HepG2 (cell line): Measurements from ENCODE around the gene KIAA0930. TPM values are rescaled to one million over a fixed set of nuclear protein-coding genes. Genes with fewer than 3 reads are reported as not detected.
A peak's percentile ranks its signal among the peaks of the same experiment; 100 is the strongest.

Experiments
- ATAC-seq: fragments of 200-7000 bp; cut with Tn5 transposase; 3 replicates; pipeline ENCODE4 v1.9.1; 2020; ENCODE audit warnings: mild to moderate bottlenecking, moderate library complexity
- BruUV-seq: library from RNA; stranded (reverse); fragments of 400-500 nt; replicated peaks from 2 replicates; lab custom pipeline; 2021; lab: Mats Ljungman, UMichigan
- CTCF ChIA-PET: fragments of 300-600 bp; formaldehyde crosslinking; extraction: SDS; loops from one replicate; lab custom pipeline; 2021; ENCODE audit warnings: low total read pairs, inconsistent platforms, low intra/inter-chr PET ratio; lab: Yijun Ruan, JAX
- POLR2A ChIA-PET: fragments of 350-600 bp; sonication (Branson Sonifier 250); formaldehyde crosslinking; loops from one replicate; lab custom pipeline; 2020; ENCODE audit warnings: antibody characterized with exemption, inconsistent platforms; lab: Yijun Ruan, JAX
- DNase-seq: peaks from one replicate; pipeline ENCODE4 v3.0.0-alpha.2; 2015; ENCODE audit warnings: low spot score
- FAIRE-seq: peaks from 3 replicates; lab custom pipeline; 2011; peaks lifted over from hg19 to GRCh38; lab: Jason Lieb, UNC
- H2AFZ ChIP-seq: one replicate; pipeline ENCODE4 v1.6.1; 2011; ENCODE audit warnings: low read length, inconsistent platforms
- H3K27ac ChIP-seq: fragments of 300-600 bp; 3 replicates; pipeline ENCODE4 v1.8.0; 2011; ENCODE audit warnings: mixed run types, mild to moderate bottlenecking, mixed read lengths, low read length, inconsistent platforms; ENCODE audit not compliant: insufficient read depth; ENCODE audit errors: extremely low read length
- H3K27me3 ChIP-seq, 2 experiments: fragments of 200-600 bp in 1 of 2; 2 replicates in 1 of 2; 3 replicates in 1 of 2; pipeline versions ENCODE4 v1.6.0 to v1.8.0; 2011; ENCODE audit warnings: low read length in 2 of 2, mild to moderate bottlenecking in 2 of 2, moderate library complexity in 2 of 2, inconsistent platforms in 1 of 2; ENCODE audit not compliant: insufficient read depth in 2 of 2, control insufficient read depth in 1 of 2
- H3K36me3 ChIP-seq, 2 experiments: fragments of 200-600 bp in 1 of 2; replicated peaks in 1 of 2; 2 replicates in 1 of 2; 3 replicates in 1 of 2; pipeline versions ENCODE4 v1.5.1 to v1.8.0; 2011; ENCODE audit warnings: low read length in 2 of 2, inconsistent platforms in 1 of 2; ENCODE audit not compliant: insufficient read depth in 2 of 2, control insufficient read depth in 1 of 2
- H3K4me1 ChIP-seq: 2 replicates; pipeline ENCODE4 v1.5.1; 2012; ENCODE audit warnings: low read length, inconsistent platforms; ENCODE audit not compliant: insufficient read depth
- H3K4me2 ChIP-seq: 2 replicates; pipeline ENCODE4 v1.6.0; 2011; ENCODE audit warnings: low read depth, low read length, inconsistent platforms
- H3K4me3 ChIP-seq, 3 experiments: fragments of 200-600 bp in 1 of 3; sonication (generic), shearing (Covaris generic) in 1 of 3; replicated peaks in 1 of 3; 2 replicates each; pipeline ENCODE4 v1.5.1; 2011 to 2016; ENCODE audit warnings: low read length in 3 of 3, inconsistent platforms in 2 of 3, low read depth in 2 of 3, mild to moderate bottlenecking in 2 of 3, control low read depth in 1 of 3, mixed read lengths in 1 of 3; ENCODE audit not compliant: insufficient read depth in 1 of 3
- H3K79me2 ChIP-seq: one replicate; pipeline ENCODE4 v1.6.1; 2011; ENCODE audit warnings: low read length, inconsistent platforms; ENCODE audit not compliant: insufficient read depth
- H3K9ac ChIP-seq: 2 replicates; pipeline ENCODE4 v1.6.0; 2011; ENCODE audit warnings: mild to moderate bottlenecking, low read depth, low read length, inconsistent platforms; ENCODE audit not compliant: insufficient read depth
- H3K9me3 ChIP-seq: 2 replicates; pipeline ENCODE4 v1.5.1; 2012; ENCODE audit warnings: mild to moderate bottlenecking, low read length
- H4K20me1 ChIP-seq: 2 replicates; pipeline ENCODE4 v1.6.0; 2011; ENCODE audit warnings: inconsistent platforms, mild to moderate bottlenecking, low read length, moderate library complexity; ENCODE audit not compliant: insufficient read depth
- CBFB ChIP-seq: sonication (generic); formaldehyde crosslinking; IDR thresholded peaks from 2 replicates; pipeline ENCODE4 v1.4.0; 2020; ENCODE audit warnings: missing genetic modification reagents
- GABPB1 ChIP-seq: IDR thresholded peaks from 2 replicates; pipeline ENCODE4 v1.6.1; 2016; ENCODE audit warnings: mild to moderate bottlenecking, missing genetic modification reagents, moderate library complexity, missing compliant biosample characterization
- GZF1 ChIP-seq: sonication (generic); formaldehyde crosslinking; IDR thresholded peaks from 2 replicates; pipeline ENCODE4 v1.5.1; 2020; ENCODE audit warnings: mild to moderate bottlenecking, missing genetic modification reagents
- KLF16 ChIP-seq, 2 experiments: sonication (generic) in 1 of 2; formaldehyde crosslinking in 1 of 2; IDR thresholded peaks; 2 replicates each; pipeline versions ENCODE4 v1.6.1 to v1.8.0; 2016 to 2023; ENCODE audit warnings: missing genetic modification reagents in 2 of 2, missing compliant biosample characterization in 1 of 2
- MIER3 ChIP-seq: IDR thresholded peaks from 2 replicates; pipeline ENCODE4 v1.6.1; 2016; ENCODE audit warnings: missing compliant biosample characterization, borderline replicate concordance
- MIXL1 ChIP-seq: IDR thresholded peaks from 2 replicates; pipeline ENCODE4 v1.6.1; 2016
- MYC ChIP-seq: sonication (generic); formaldehyde crosslinking; IDR thresholded peaks from 2 replicates; pipeline ENCODE4 v1.9.0; 2021; ENCODE audit warnings: missing genetic modification reagents, borderline replicate concordance
- NFKBIZ ChIP-seq: IDR thresholded peaks from 2 replicates; pipeline ENCODE4 v1.6.1; 2018; ENCODE audit warnings: missing genetic modification reagents, missing compliant biosample characterization
- POLR2A ChIP-seq, 2 experiments: IDR thresholded peaks; 2 replicates each; pipeline ENCODE4 v1.6.1; 2011; ENCODE audit warnings: low read depth in 2 of 2, low read length in 2 of 2, mild to moderate bottlenecking in 1 of 2, moderate library complexity in 1 of 2; ENCODE audit not compliant: insufficient read depth in 1 of 2
- SAP130 ChIP-seq: IDR thresholded peaks from 2 replicates; pipeline ENCODE4 v1.6.1; 2016; ENCODE audit warnings: low read depth
- TBX2 ChIP-seq: sonication (generic); formaldehyde crosslinking; IDR thresholded peaks from 2 replicates; pipeline ENCODE4 v1.5.0; 2020; ENCODE audit warnings: missing genetic modification reagents, mild to moderate bottlenecking, borderline replicate concordance
- ZNF274 ChIP-seq: sonication (generic); formaldehyde crosslinking; IDR thresholded peaks from 2 replicates; pipeline ENCODE4 v1.5.1; 2020; ENCODE audit warnings: mild to moderate bottlenecking, missing genetic modification reagents
- ZNF367 ChIP-seq: sonication (generic); formaldehyde crosslinking; IDR thresholded peaks from 2 replicates; pipeline ENCODE4 v1.4.0; 2020; ENCODE audit warnings: missing genetic modification reagents, borderline replicate concordance
- ZNF772 ChIP-seq: sonication (generic); formaldehyde crosslinking; IDR thresholded peaks from 2 replicates; pipeline ENCODE4 v1.5.0; 2020; ENCODE audit warnings: mild to moderate bottlenecking, missing genetic modification reagents
- WGBS: methylation state at CpG from one replicate; pipeline ENCODE4 v1.1.6; 2017; ENCODE audit warnings: low lambda C conversion rate; 5-methylcytosine and 5-hydroxymethylcytosine counted together
- in situ Hi-C: cut with HindIII; loops from 2 replicates; pipeline ENCODE4 v1.10.0; 2017; ENCODE audit warnings: low pct_unique_long_range_greater_than_20kb; ENCODE audit not compliant: extremely low pct_ligation_motif_present
- intact Hi-C: fragments of 100-400 bp; cut with micrococcal nuclease; formaldehyde crosslinking; loops from one replicate; pipeline ENCODE4 v1.10.0; 2022; ENCODE audit not compliant: unreplicated experiment
- polyA plus RNA-seq, 8 experiments: library from polyadenylated mRNA; depleted of rRNA in 3 of 8; stranded (reverse) in 7 of 8; unstranded in 1 of 8; fragments of >200 nt; fragmentation: Illumina TruSeq in 4 of 8; extraction: Trizol in 4 of 8; gene quantifications; 2 replicates each; pipeline versions ENCODE4 v1.2.1 to v1.2.3, GENCODE V29; 2011 to 2016; ENCODE audit warnings: low read depth in 4 of 8, missing spikeins in 1 of 8, mixed read lengths in 1 of 8; ENCODE audit not compliant: insufficient read depth in 1 of 8
- total RNA-seq, 5 experiments: library from RNA; depleted of rRNA; stranded (reverse); fragments of >200 nt; fragmentation: Illumina TruSeq; extraction: Trizol; gene quantifications; 2 replicates each; pipeline ENCODE4 v1.2.3, GENCODE V29; 2016; ENCODE audit warnings: low read depth in 1 of 5
- TF ChIP-seq, protein P1 (sequence below), 2 experiments: sonication (generic) in 1 of 2; formaldehyde crosslinking in 1 of 2; IDR thresholded peaks; 2 replicates each; pipeline versions ENCODE4 v1.4.0 to v1.6.1; 2018 to 2020; ENCODE audit warnings: missing genetic modification reagents in 2 of 2, borderline replicate concordance in 1 of 2, low read depth in 1 of 2, mild to moderate bottlenecking in 1 of 2, missing biosample characterization in 1 of 2
- TF ChIP-seq, protein P2 (sequence below): sonication (generic); IDR thresholded peaks from 2 replicates; pipeline ENCODE4 v1.6.1; 2016; ENCODE audit warnings: low read depth, borderline replicate concordance
- TF ChIP-seq, protein P3 (sequence below): sonication (generic); formaldehyde crosslinking; IDR thresholded peaks from 2 replicates; pipeline ENCODE4 v1.4.0; 2020; ENCODE audit warnings: missing genetic modification reagents, mild to moderate bottlenecking, borderline replicate concordance
- TF ChIP-seq, protein P4 (sequence below): sonication (generic); formaldehyde crosslinking; IDR thresholded peaks from 2 replicates; pipeline ENCODE4 v1.4.0; 2020; ENCODE audit warnings: mild to moderate bottlenecking, missing genetic modification reagents

KIAA0930 gene
- total and polyA plus RNA-seq, 2 of the 13 experiments (the other 11 are each of a cell fraction or from before 2014, with no cell fraction given) = 27.0 to 38.2 TPM

GRCh38 chr22:45285263-45286058 is 44.8 kb upstream of the KIAA0930 start:
- DNase-seq = no peak
- TF ChIP-seq KLF16 (CRISPR knock-in tag; IDR thresholded peaks at IDR 0.05) (peak in 1 of 2 experiments; percentile 34; a peak in 1 of 4 replicates), TBX2 (CRISPR knock-in tag) (peak; percentile 46; the same call in 1 of the 2 replicates), GABPB1 (peak; percentile 34), ZNF772 (CRISPR knock-in tag) (0 out of 2 replicates have a peak, but pooled peaks have one; percentile 38), MIXL1 (CRISPR knock-in tag) (0 out of 2 replicates have a peak, but pooled peaks have one; percentile 11), GZF1 (CRISPR knock-in tag) (0 out of 2 replicates have a peak, but pooled peaks have one; percentile 45), MIER3 (CRISPR knock-in tag) (no peak; the same call in 1 of the 2 replicates), NFKBIZ (CRISPR knock-in tag) (no peak), ZNF367 (CRISPR knock-in tag) (no peak), POLR2A (IDR thresholded peaks at IDR 0.05; ENCODE audit: insufficient read depth in 1 of 2, low read depth in 2 of 2, low read length in 2 of 2) (peak; percentile 47 to 49), MYC (CRISPR knock-in tag) (peak; percentile 85), CBFB (CRISPR knock-in tag) (peak; percentile 22; the same call in 1 of the 2 replicates), SAP130 (peak; percentile 37; the same call in 1 of the 2 replicates), ZNF274 (peak; percentile 49; the same call in 1 of the 2 replicates)
- TF ChIP-seq, protein P1, sequence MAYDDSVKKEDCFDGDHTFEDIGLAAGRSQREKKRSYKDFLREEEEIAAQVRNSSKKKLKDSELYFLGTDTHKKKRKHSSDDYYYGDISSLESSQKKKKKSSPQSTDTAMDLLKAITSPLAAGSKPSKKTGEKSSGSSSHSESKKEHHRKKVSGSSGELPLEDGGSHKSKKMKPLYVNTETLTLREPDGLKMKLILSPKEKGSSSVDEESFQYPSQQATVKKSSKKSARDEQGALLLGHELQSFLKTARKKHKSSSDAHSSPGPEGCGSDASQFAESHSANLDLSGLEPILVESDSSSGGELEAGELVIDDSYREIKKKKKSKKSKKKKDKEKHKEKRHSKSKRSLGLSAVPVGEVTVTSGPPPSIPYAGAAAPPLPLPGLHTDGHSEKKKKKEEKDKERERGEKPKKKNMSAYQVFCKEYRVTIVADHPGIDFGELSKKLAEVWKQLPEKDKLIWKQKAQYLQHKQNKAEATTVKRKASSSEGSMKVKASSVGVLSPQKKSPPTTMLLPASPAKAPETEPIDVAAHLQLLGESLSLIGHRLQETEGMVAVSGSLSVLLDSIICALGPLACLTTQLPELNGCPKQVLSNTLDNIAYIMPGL (CRISPR knock-in tag; IDR thresholded peaks at IDR 0.05; ENCODE audit: borderline replicate concordance in 1 of 2, low read depth in 1 of 2) = peak in 1 of 2 experiments; percentile 53; a peak in 1 of 4 replicates
- TF ChIP-seq, protein P2, sequence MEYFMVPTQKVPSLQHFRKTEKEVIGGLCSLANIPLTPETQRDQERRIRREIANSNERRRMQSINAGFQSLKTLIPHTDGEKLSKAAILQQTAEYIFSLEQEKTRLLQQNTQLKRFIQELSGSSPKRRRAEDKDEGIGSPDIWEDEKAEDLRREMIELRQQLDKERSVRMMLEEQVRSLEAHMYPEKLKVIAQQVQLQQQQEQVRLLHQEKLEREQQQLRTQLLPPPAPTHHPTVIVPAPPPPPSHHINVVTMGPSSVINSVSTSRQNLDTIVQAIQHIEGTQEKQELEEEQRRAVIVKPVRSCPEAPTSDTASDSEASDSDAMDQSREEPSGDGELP = peak; percentile 59; the same call in 1 of the 2 replicates
- TF ChIP-seq, protein P3, sequence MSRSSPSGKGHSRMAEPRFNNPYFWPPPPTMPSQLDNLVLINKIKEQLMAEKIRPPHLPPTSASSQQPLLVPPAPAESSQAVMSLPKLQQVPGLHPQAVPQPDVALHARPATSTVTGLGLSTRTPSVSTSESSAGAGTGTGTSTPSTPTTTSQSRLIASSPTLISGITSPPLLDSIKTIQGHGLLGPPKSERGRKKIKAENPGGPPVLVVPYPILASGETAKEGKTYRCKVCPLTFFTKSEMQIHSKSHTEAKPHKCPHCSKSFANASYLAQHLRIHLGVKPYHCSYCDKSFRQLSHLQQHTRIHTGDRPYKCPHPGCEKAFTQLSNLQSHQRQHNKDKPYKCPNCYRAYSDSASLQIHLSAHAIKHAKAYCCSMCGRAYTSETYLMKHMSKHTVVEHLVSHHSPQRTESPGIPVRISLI (CRISPR knock-in tag) = 0 out of 2 replicates have a peak, but pooled peaks have one; percentile 19
- TF ChIP-seq, protein P4, sequence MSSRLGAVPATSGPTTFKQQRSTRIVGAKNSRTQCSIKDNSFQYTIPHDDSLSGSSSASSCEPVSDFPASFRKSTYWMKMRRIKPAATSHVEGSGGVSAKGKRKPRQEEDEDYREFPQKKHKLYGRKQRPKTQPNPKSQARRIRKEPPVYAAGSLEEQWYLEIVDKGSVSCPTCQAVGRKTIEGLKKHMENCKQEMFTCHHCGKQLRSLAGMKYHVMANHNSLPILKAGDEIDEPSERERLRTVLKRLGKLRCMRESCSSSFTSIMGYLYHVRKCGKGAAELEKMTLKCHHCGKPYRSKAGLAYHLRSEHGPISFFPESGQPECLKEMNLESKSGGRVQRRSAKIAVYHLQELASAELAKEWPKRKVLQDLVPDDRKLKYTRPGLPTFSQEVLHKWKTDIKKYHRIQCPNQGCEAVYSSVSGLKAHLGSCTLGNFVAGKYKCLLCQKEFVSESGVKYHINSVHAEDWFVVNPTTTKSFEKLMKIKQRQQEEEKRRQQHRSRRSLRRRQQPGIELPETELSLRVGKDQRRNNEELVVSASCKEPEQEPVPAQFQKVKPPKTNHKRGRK (CRISPR knock-in tag) = 0 out of 2 replicates have a peak, but pooled peaks have one; percentile 31

More at GRCh38 chr22:45285263-45286058, 44.8 kb upstream of the KIAA0930 start:
- Histone ChIP-seq H2AFZ (peak overlapping the region; percentile 6), H3K27me3 (no peaks in the 10 kb centered on the region), H3K9ac (peak overlapping the region; percentile 69), H3K4me2 (peak overlapping the region; percentile 89), H3K4me3 (peak overlapping the region; percentile 30 to 63 (median 37); a peak in 5 of 6 replicates), H3K4me1 (peaks cover 75% of the 10 kb centered on the region), H3K79me2 (no peaks in the 10 kb centered on the region), H3K36me3 (no peaks in the 10 kb centered on the region), H3K27ac (peak overlapping the region; percentile 80), H3K9me3 (no peaks in the 10 kb centered on the region), H4K20me1 (no peaks in the 10 kb centered on the region)
- ATAC-seq (peak; percentile 63), FAIRE-seq (no peak)
- in situ Hi-C loops = no loop called here
- BruUV-seq = no TSS peak
- CTCF ChIA-PET = interaction anchor here (0.7 to 1.7 kb wide), 2 partner anchors 16 to 150 kb away, joined by 3 to 7 read pairs; no protein-coding TSS in a partner anchor
- intact Hi-C loops = no loop called here
- POLR2A ChIA-PET = interaction anchor here (1.7 to 5.1 kb wide), 3 partner anchors 13 to 16 kb away, joined by 4 to 73 read pairs (median 8); no protein-coding TSS in a partner anchor
- WGBS = 40% methylated on average over 11 of the region's 16 CpGs
